GM12878 (cell line): Measurements from ENCODE around the gene TMEM225B. TPM values are rescaled to one million over a fixed set of nuclear protein-coding genes. Genes with fewer than 3 reads are reported as not detected.

ENCODE experiments used
- ATF3 ChIP-seq: IDR thresholded peaks from 2 replicates; pipeline ENCODE4 v1.6.1; 2011; ENCODE audit warnings: low read depth, mild to moderate bottlenecking, low read length, moderate library complexity, borderline replicate concordance; ENCODE audit errors: extremely low read depth
- BCL11A ChIP-seq: IDR thresholded peaks from 2 replicates; pipeline ENCODE4 v1.6.1; 2011; ENCODE audit warnings: low read depth, low read length
- BMI1 ChIP-seq: fragments of 450-650 bp; IDR thresholded peaks from 2 replicates; pipeline ENCODE4 v1.6.1; 2016; ENCODE audit warnings: mild to moderate bottlenecking, moderate library complexity, borderline replicate concordance
- E2F4 ChIP-seq: IDR thresholded peaks from 2 replicates; pipeline ENCODE4 v1.6.1; 2012; ENCODE audit warnings: low read depth, low read length, improper control_type of control experiment
- E2F8 ChIP-seq: fragments of 450-650 bp; IDR thresholded peaks from 2 replicates; pipeline ENCODE4 v1.6.1; 2018; ENCODE audit warnings: mild to moderate bottlenecking, low read depth, moderate library complexity; ENCODE audit not compliant: partially characterized antibody
- EED ChIP-seq: sonication (generic); IDR thresholded peaks from 2 replicates; pipeline ENCODE4 v1.6.1; 2016; ENCODE audit warnings: antibody characterized with exemption, low read depth
- EP300 ChIP-seq, 2 experiments: fragments of 150-350 bp in 1 of 2; IDR thresholded peaks; 2 replicates each; pipeline ENCODE4 v1.6.1; 2011 to 2012; ENCODE audit warnings: low read depth in 2 of 2, low read length in 2 of 2, borderline replicate concordance in 1 of 2, improper control_type of control experiment in 1 of 2, inconsistent platforms in 1 of 2; ENCODE audit not compliant: control insufficient read depth in 1 of 2
- ESRRA ChIP-seq: IDR thresholded peaks from 2 replicates; pipeline ENCODE4 v1.6.1; 2012; ENCODE audit warnings: mild to moderate bottlenecking, low read length, improper control_type of control experiment
- ETV6 ChIP-seq, 2 experiments: fragments of 450-650 bp in 1 of 2; IDR thresholded peaks in 1 of 2; conservative IDR thresholded peaks in 1 of 2; 2 replicates each; pipeline ENCODE4 v1.6.1; 2014; ENCODE audit warnings: antibody characterized with exemption in 1 of 2, borderline replicate concordance in 1 of 2, low read depth in 1 of 2, mild to moderate bottlenecking in 1 of 2, moderate library complexity in 1 of 2
- MEF2A ChIP-seq: IDR thresholded peaks from 2 replicates; pipeline ENCODE4 v1.6.1; 2011; ENCODE audit warnings: low read depth, mild to moderate bottlenecking, low read length, moderate library complexity; ENCODE audit not compliant: insufficient read depth
- MTA2 ChIP-seq: fragments of 450-650 bp; IDR thresholded peaks from 2 replicates; pipeline ENCODE4 v1.6.1; 2016; ENCODE audit warnings: low read depth, mild to moderate bottlenecking, moderate library complexity
- PAX5 ChIP-seq: IDR thresholded peaks from 2 replicates; pipeline ENCODE4 v1.6.1; 2011; ENCODE audit warnings: low read depth, low read length, borderline replicate concordance
- POLR2A ChIP-seq: IDR thresholded peaks from 2 replicates; pipeline ENCODE4 v1.6.1; 2011; ENCODE audit warnings: low read depth, mild to moderate bottlenecking, low read length
- SMC3 ChIP-seq: IDR thresholded peaks from 2 replicates; pipeline ENCODE4 v1.6.1; 2011; ENCODE audit warnings: low read length, improper control_type of control experiment, borderline replicate concordance
- TAF1 ChIP-seq: IDR thresholded peaks from 2 replicates; pipeline ENCODE4 v1.6.1; 2011; ENCODE audit warnings: mild to moderate bottlenecking, low read depth, low read length, borderline replicate concordance
- TCF3 ChIP-seq: IDR thresholded peaks from 2 replicates; pipeline ENCODE4 v1.6.1; 2012; ENCODE audit warnings: low read depth, mild to moderate bottlenecking, low read length, borderline replicate concordance; ENCODE audit not compliant: insufficient read depth
- ZNF274 ChIP-seq: IDR thresholded peaks from one replicate; pipeline ENCODE4 v1.8.0; 2011; ENCODE audit not compliant: insufficient read length, insufficient read depth
- ZZZ3 ChIP-seq: IDR thresholded peaks from 2 replicates; pipeline ENCODE4 v1.6.1; 2011; ENCODE audit warnings: low read depth; ENCODE audit not compliant: control insufficient read depth, insufficient read length
- polyA plus RNA-seq, 11 experiments: library from polyadenylated mRNA; depleted of rRNA in 4 of 11; unstranded in 6 of 11; stranded (reverse) in 5 of 11; fragments of >200 nt; fragmentation: Nextera tagmentation in 4 of 11; fragmentation: Illumina TruSeq in 1 of 11; extraction: Ambion mirVana in 4 of 11; extraction: Trizol in 1 of 11; gene quantifications; 1 replicate in 1 of 11; 2 replicates in 10 of 11; pipeline versions ENCODE4 v1.2.1 to v1.2.3, GENCODE V29; 2011 to 2016; ENCODE audit warnings: inconsistent platforms in 2 of 11, missing spikeins in 2 of 11, low read depth in 1 of 11
- total RNA-seq, 4 experiments: library from RNA; depleted of rRNA in 3 of 4; stranded (reverse); fragments of >200 nt in 3 of 4; fragmentation: Illumina TruSeq in 1 of 4; extraction: Trizol in 1 of 4; gene quantifications; 2 replicates each; pipeline versions ENCODE4 v1.2.1 to v1.2.3, GENCODE V29; 2013 to 2021
- TF ChIP-seq, protein P1 (sequence below): fragments of 450-650 bp; IDR thresholded peaks from 2 replicates; pipeline ENCODE4 v1.6.1; 2017; ENCODE audit warnings: mild to moderate bottlenecking, moderate library complexity

TMEM225B gene
- total and polyA plus RNA-seq, 10 of the 15 experiments (the other 5 are each of a cell fraction or from before 2014, with no cell fraction given) = 0.22 to 1.9 (median 0.43) TPM

GRCh38 chr7:99616359-99617191 lies 18.5 kb downstream of the TMEM225B start, which contains the start of gene ZSCAN25 (continued):
- TF ChIP-seq ETV6 (conservative IDR thresholded peaks at IDR 0.05 in 1 of 2, IDR thresholded peaks at IDR 0.05 in 1 of 2; ENCODE audit: borderline replicate concordance in 1 of 2, low read depth in 1 of 2) (no peak), ZZZ3 (no peak), SMC3 (peak; percentile 11; the same call in 1 of the 2 replicates), EED (peak; percentile 29; the same call in 1 of the 2 replicates), E2F4 (no peak), TCF3 (peak; percentile 69; the same call in 1 of the 2 replicates), ESRRA (peak; percentile 56; the same call in 1 of the 2 replicates), BMI1 (no peak), MEF2A (peak; percentile 59; the same call in 1 of the 2 replicates), ATF3 (no peak), TAF1 (peak; percentile 94), PAX5 (0 out of 2 replicates have a peak, but pooled peaks have one; percentile 6), MTA2 (peak; percentile 43; the same call in 1 of the 2 replicates), POLR2A (peak; percentile 96), ZNF274 (no peak), EP300 (IDR thresholded peaks at IDR 0.05; ENCODE audit: borderline replicate concordance in 1 of 2, control insufficient read depth in 1 of 2, low read depth in 2 of 2, low read length in 2 of 2) (no peak), BCL11A (no peak), E2F8 (peak; percentile 64)
- TF ChIP-seq, protein P1, sequence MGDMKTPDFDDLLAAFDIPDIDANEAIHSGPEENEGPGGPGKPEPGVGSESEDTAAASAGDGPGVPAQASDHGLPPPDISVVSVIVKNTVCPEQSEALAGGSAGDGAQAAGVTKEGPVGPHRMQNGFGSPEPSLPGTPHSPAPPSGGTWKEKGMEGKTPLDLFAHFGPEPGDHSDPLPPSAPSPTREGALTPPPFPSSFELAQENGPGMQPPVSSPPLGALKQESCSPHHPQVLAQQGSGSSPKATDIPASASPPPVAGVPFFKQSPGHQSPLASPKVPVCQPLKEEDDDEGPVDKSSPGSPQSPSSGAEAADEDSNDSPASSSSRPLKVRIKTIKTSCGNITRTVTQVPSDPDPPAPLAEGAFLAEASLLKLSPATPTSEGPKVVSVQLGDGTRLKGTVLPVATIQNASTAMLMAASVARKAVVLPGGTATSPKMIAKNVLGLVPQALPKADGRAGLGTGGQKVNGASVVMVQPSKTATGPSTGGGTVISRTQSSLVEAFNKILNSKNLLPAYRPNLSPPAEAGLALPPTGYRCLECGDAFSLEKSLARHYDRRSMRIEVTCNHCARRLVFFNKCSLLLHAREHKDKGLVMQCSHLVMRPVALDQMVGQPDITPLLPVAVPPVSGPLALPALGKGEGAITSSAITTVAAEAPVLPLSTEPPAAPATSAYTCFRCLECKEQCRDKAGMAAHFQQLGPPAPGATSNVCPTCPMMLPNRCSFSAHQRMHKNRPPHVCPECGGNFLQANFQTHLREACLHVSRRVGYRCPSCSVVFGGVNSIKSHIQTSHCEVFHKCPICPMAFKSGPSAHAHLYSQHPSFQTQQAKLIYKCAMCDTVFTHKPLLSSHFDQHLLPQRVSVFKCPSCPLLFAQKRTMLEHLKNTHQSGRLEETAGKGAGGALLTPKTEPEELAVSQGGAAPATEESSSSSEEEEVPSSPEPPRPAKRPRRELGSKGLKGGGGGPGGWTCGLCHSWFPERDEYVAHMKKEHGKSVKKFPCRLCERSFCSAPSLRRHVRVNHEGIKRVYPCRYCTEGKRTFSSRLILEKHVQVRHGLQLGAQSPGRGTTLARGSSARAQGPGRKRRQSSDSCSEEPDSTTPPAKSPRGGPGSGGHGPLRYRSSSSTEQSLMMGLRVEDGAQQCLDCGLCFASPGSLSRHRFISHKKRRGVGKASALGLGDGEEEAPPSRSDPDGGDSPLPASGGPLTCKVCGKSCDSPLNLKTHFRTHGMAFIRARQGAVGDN = no peak; the same call in 1 of the 2 replicates
